DND-41 (cell line): ENCODE results near the gene TREM2.

ENCODE experiments used
- CTCF ChIP-seq: IDR thresholded peaks from 2 replicates; pipeline ENCODE4 v1.5.1; 2012; ENCODE audit warnings: borderline replicate concordance, low read length, moderate library complexity, mild to moderate bottlenecking; ENCODE audit not compliant: poor library complexity, severe bottlenecking; ENCODE audit errors: extremely low read depth
- EZH2 ChIP-seq: IDR thresholded peaks from 3 replicates; pipeline ENCODE4 v1.6.1; 2012; ENCODE audit warnings: borderline replicate concordance, low read depth, mild to moderate bottlenecking, moderate library complexity, low read length, inconsistent platforms; ENCODE audit not compliant: severe bottlenecking

- no peak for TF ChIP-seq CTCF
- TF ChIP-seq EZH2, result no peak
Observed at GRCh38 chr6:41193171-41193734, 30.3 kb upstream of the TREM2 start.
